A549 (cell line): ENCODE measurements around the gene ZNF652. TPM values are rescaled to one million over a fixed set of nuclear protein-coding genes. Genes with fewer than 3 reads are reported as not detected.

Source experiments
- ATAC-seq, 2 experiments: fragments of 200-7000 bp in 1 of 2; fragments of >200 bp in 1 of 2; cut with Nextera tagmentation in 1 of 2; cut with Tn5 transposase in 1 of 2; 3 replicates each; pipeline versions ENCODE4 v1.8.0 to v1.9.1; 2018 to 2020; ENCODE audit warnings: mild to moderate bottlenecking in 1 of 2, moderate library complexity in 1 of 2
- CTCF ChIA-PET: fragments of 300-600 bp; sonication (Branson Sonifier 250); formaldehyde crosslinking; extraction: SDS; loops from one replicate; lab custom pipeline; 2021; ENCODE audit warnings: antibody characterized with exemption, inconsistent platforms; lab: Yijun Ruan, JAX
- POLR2A ChIA-PET: fragments of 350-600 bp; formaldehyde crosslinking; extraction: SDS; loops from one replicate; lab custom pipeline; 2021; ENCODE audit warnings: antibody characterized with exemption, inconsistent platforms; lab: Yijun Ruan, JAX
- DNase-seq, 2 experiments: peaks; one replicate each; pipeline versions ENCODE4 v3.0.0 to v3.0.0-alpha.2; 2011 to 2016; ENCODE audit warnings: low read depth in 1 of 2, low spot score in 1 of 2
- FAIRE-seq: peaks from 2 replicates; lab custom pipeline; 2011; peaks lifted over from hg19 to GRCh38; lab: Jason Lieb, UNC
- H3K27ac ChIP-seq, 2 experiments: fragments of >200 bp; sonication (Bioruptor Twin); formaldehyde crosslinking; 3 replicates each; pipeline ENCODE4 v1.5.1; 2016 to 2017
- H3K4me1 ChIP-seq: fragments of >200 bp; sonication (Bioruptor Twin); formaldehyde crosslinking; 3 replicates; pipeline ENCODE4 v1.6.1; 2016
- H3K4me2 ChIP-seq: fragments of >200 bp; sonication (Bioruptor Twin); formaldehyde crosslinking; 3 replicates; pipeline ENCODE4 v1.6.1; 2016
- H3K4me3 ChIP-seq: fragments of >200 bp; sonication (Bioruptor Twin); formaldehyde crosslinking; 3 replicates; pipeline ENCODE4 v1.5.1; 2016
- H3K9me3 ChIP-seq: fragments of >200 bp; sonication (Bioruptor Twin); formaldehyde crosslinking; 3 replicates; pipeline ENCODE4 v1.6.1; 2016
- BHLHE40 ChIP-seq: IDR thresholded peaks from 2 replicates; pipeline ENCODE4 v1.6.1; 2012; ENCODE audit warnings: low read depth, low read length, inconsistent platforms
- CBX2 ChIP-seq: fragments of 200-600 bp; sonication (generic); IDR thresholded peaks from 2 replicates; pipeline ENCODE4 v1.6.1; 2016; ENCODE audit warnings: low read depth, mild to moderate bottlenecking, borderline replicate concordance
- CEBPB ChIP-seq, 2 experiments: fragments of >200 bp in 1 of 2; sonication (Bioruptor Twin) in 1 of 2; formaldehyde crosslinking in 1 of 2; IDR thresholded peaks; 2 replicates each; pipeline ENCODE4 v1.6.1; 2012 to 2016
- CHD4 ChIP-seq: fragments of 200-600 bp; sonication (generic); IDR thresholded peaks from 2 replicates; pipeline ENCODE4 v1.6.1; 2016; ENCODE audit warnings: antibody characterized with exemption, mild to moderate bottlenecking, borderline replicate concordance
- EHF ChIP-seq: fragments of 250-450 bp; sonication (Bioruptor Pico); IDR thresholded peaks from 2 replicates; pipeline ENCODE4 v1.5.0; 2020; ENCODE audit warnings: mild to moderate bottlenecking
- ESRRA ChIP-seq: fragments of 150-350 bp; IDR thresholded peaks from 2 replicates; pipeline ENCODE4 v1.6.1; 2014; ENCODE audit warnings: mild to moderate bottlenecking, low read length, borderline replicate concordance
- FOSB ChIP-seq: fragments of 250-450 bp; sonication (Bioruptor Pico); IDR thresholded peaks from 2 replicates; pipeline ENCODE4 v1.5.0; 2020; ENCODE audit warnings: mild to moderate bottlenecking, moderate library complexity
- FOSL2 ChIP-seq, 2 experiments: fragments of 450-650 bp in 1 of 2; fragments of >200 bp in 1 of 2; sonication (Bioruptor Twin) in 1 of 2; formaldehyde crosslinking; IDR thresholded peaks; 2 replicates each; pipeline versions ENCODE4 v1.5.0 to v1.6.1; 2016 to 2020; ENCODE audit warnings: mild to moderate bottlenecking in 1 of 2, moderate library complexity in 1 of 2
- FOXS1 ChIP-seq: fragments of 250-450 bp; sonication (Bioruptor Pico); IDR thresholded peaks from 2 replicates; pipeline ENCODE4 v1.5.0; 2020; ENCODE audit warnings: mild to moderate bottlenecking, moderate library complexity
- GATA3 ChIP-seq: IDR thresholded peaks from 2 replicates; pipeline ENCODE4 v1.6.1; 2012; ENCODE audit warnings: borderline replicate concordance
- HDAC2 ChIP-seq: fragments of 200-600 bp; sonication (generic); IDR thresholded peaks from 2 replicates; pipeline ENCODE4 v1.6.1; 2016
- HES2 ChIP-seq: fragments of >200 bp; sonication (Bioruptor Twin); formaldehyde crosslinking; IDR thresholded peaks from 2 replicates; pipeline ENCODE4 v1.6.1; 2016
- HEYL ChIP-seq: fragments of 250-450 bp; sonication (Bioruptor Pico); IDR thresholded peaks from 2 replicates; pipeline ENCODE4 v1.8.0; 2021; ENCODE audit warnings: mild to moderate bottlenecking, moderate library complexity
- JUNB ChIP-seq: fragments of >200 bp; sonication (Bioruptor Twin); formaldehyde crosslinking; IDR thresholded peaks from 2 replicates; pipeline ENCODE4 v1.6.1; 2016
- MAX ChIP-seq: IDR thresholded peaks from 2 replicates; pipeline ENCODE4 v1.6.1; 2012
- NFE2L2 ChIP-seq: fragments of 150-350 bp; conservative IDR thresholded peaks from 2 replicates; pipeline ENCODE4 v1.6.1; 2014; ENCODE audit warnings: low read length
- POLR2A ChIP-seq: IDR thresholded peaks from 2 replicates; pipeline ENCODE4 v1.6.1; 2012; ENCODE audit warnings: mild to moderate bottlenecking, low read length
- RAD21 ChIP-seq, 2 experiments: fragments of >200 bp in 1 of 2; sonication (Bioruptor Twin) in 1 of 2; formaldehyde crosslinking in 1 of 2; IDR thresholded peaks in 1 of 2; conservative IDR thresholded peaks in 1 of 2; 2 replicates in 1 of 2; 3 replicates in 1 of 2; pipeline ENCODE4 v1.6.1; 2012 to 2018; ENCODE audit warnings: inconsistent platforms in 1 of 2
- ZC3H11A ChIP-seq: fragments of 450-650 bp; IDR thresholded peaks from 2 replicates; pipeline ENCODE4 v1.6.1; 2014; ENCODE audit warnings: antibody characterized with exemption, mild to moderate bottlenecking
- ZFP36 ChIP-seq: fragments of 450-650 bp; IDR thresholded peaks from 2 replicates; pipeline ENCODE4 v1.6.1; 2014; ENCODE audit warnings: borderline replicate concordance; ENCODE audit not compliant: partially characterized antibody
- ZNF302 ChIP-seq: fragments of 250-450 bp; sonication (Bioruptor Pico); IDR thresholded peaks from 2 replicates; pipeline ENCODE4 v1.9.0; 2021; ENCODE audit warnings: inconsistent platforms, mild to moderate bottlenecking, moderate library complexity
- WGBS: methylation state at CpG from one replicate; pipeline ENCODE4 v1.1.6; 2017; ENCODE audit errors: missing lambda C conversion rate; 5-methylcytosine and 5-hydroxymethylcytosine counted together
- polyA plus RNA-seq, 4 experiments: library from polyadenylated mRNA; depleted of rRNA in 3 of 4; stranded (reverse); fragments of >200 nt; fragmentation: RNase III in 1 of 4; extraction: RNeasy Plus Mini Kit Qiagen cat#74134 plus additional on column Dnase treatment in 1 of 4; gene quantifications; 2 replicates in 3 of 4; 3 replicates in 1 of 4; pipeline ENCODE4 v1.2.3, GENCODE V29; 2011 to 2017
- TF ChIP-seq, protein P1 (sequence below): IDR thresholded peaks from 2 replicates; pipeline ENCODE4 v1.6.1; 2012

Gene ZNF652
- polyA plus RNA-seq, 2 of the 4 experiments (the other 2 are of a cell fraction) = 5.7 to 14.8 TPM

GRCh38 chr17:49406421-49407061, 44.5 kb upstream of the ZNF652 start:
- Histone ChIP-seq H3K4me3 (no peak overlapping the region), H3K4me1 (peaks cover 8% of the 10 kb centered on the region; the same call in 2 of the 3 replicates), H3K27ac (no peak overlapping the region), H3K4me2 (no peak overlapping the region), H3K9me3 (no peaks in the 10 kb centered on the region)
- CTCF ChIA-PET = interaction anchor here (0.6 to 22.7 kb wide), 19 partner anchors 9 to 157 kb away, joined by 3 to 563 read pairs (median 9); partner anchors contain the start of gene NGFR
- FAIRE-seq (peak; percentile 23), DNase-seq (no peak), ATAC-seq (no peak)
- TF ChIP-seq FOSB (CRISPR knock-in tag) = no peak
- TF ChIP-seq, protein P1, sequence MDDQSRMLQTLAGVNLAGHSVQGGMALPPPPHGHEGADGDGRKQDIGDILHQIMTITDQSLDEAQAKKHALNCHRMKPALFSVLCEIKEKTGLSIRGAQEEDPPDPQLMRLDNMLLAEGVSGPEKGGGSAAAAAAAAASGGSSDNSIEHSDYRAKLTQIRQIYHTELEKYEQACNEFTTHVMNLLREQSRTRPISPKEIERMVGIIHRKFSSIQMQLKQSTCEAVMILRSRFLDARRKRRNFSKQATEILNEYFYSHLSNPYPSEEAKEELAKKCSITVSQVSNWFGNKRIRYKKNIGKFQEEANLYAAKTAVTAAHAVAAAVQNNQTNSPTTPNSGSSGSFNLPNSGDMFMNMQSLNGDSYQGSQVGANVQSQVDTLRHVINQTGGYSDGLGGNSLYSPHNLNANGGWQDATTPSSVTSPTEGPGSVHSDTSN = no peak
- TF ChIP-seq FOXS1 (CRISPR knock-in tag) = no peak
- no peak for TF ChIP-seq ZNF302 (CRISPR knock-in tag)
- no peak for TF ChIP-seq GATA3
- no peak for TF ChIP-seq JUNB
- POLR2A ChIA-PET = interaction anchor here (1.7 kb wide), 1 partner anchor 8 kb away, joined by 3 read pairs; the partner anchor contains the start of gene PHB1
- WGBS = 91% methylated on average over 9 of the region's 9 CpGs

DNA sequence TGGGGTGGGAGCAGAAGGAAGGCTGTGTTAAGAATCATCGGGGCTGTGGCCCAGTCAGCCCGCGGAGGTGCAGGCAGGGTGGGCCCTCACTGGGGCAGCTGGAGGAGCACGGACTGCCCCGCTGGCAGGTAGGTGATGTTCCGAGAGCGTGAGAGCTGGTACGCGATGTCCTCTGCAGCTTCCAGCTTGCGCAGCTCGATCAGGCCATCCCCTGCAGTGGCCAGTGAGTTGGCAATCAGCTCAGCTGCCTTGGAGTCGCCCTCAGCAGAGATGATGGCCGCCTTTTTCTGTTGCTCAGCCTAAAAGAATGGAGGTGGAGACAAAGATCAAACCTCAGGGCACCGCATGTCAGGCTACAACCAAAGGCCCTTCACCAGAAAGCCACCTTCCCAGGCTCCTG, 42.9 kb upstream of the ZNF652 start:
- POLR2A ChIA-PET = no interaction called here
- no peaks in the 10 kb centered on the region for H3K9me3 ChIP-seq
- CTCF ChIA-PET = interaction anchor here (0.8 to 22.7 kb wide), 2 partner anchors 7 to 158 kb away, joined by 3 to 563 read pairs; no protein-coding TSS in a partner anchor

DNA sequence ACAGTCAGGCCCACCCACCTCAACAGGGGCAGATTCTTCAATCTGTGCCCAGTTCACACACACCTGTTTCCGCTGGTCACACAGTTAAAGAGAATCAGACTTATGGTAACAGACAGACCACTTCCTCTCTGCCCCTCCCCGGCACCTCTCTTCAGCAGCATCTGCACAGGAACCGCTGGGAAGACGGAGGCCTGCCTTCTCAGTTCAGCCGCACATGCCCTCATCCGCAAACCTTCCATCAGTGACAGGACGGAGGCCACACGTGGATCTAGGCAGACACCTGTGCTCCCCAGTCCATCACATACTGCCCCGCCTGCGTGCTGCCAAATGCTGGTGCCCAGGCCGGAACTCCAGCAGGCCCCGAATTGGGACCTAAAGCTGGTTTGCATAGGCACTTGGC, 42.3 kb upstream of the ZNF652 start:
- no peak for ATAC-seq
- FAIRE-seq = no peak
- TF ChIP-seq HDAC2 (no peak), CBX2 (no peak), ESRRA (no peak), CHD4 (no peak), EHF (CRISPR knock-in tag) (no peak), BHLHE40 (no peak), HEYL (CRISPR knock-in tag) (no peak), NFE2L2 (no peak), FOSB (CRISPR knock-in tag) (no peak), HES2 (no peak)
- Histone ChIP-seq H3K4me3 (no peak overlapping the region), H3K4me2 (no peak overlapping the region), H3K9me3 (no peaks in the 10 kb centered on the region), H3K4me1 (peaks cover 8% of the 10 kb centered on the region; the same call in 2 of the 3 replicates), H3K27ac (no peak overlapping the region; a peak in 1 of 6 replicates)
- POLR2A ChIA-PET = no interaction called here
- CTCF ChIA-PET = interaction anchor here (22.7 kb wide), 1 partner anchor 159 kb away, joined by 563 read pairs; no protein-coding TSS in a partner anchor
- 92% methylated on average over 12 of the region's 12 CpGs for WGBS
- DNase-seq = no peak

More for the DNA sequence above, 42.9 kb upstream of the ZNF652 start:
- no peak for FAIRE-seq
- TF ChIP-seq CEBPB (IDR thresholded peaks at IDR 0.05) (no peak), RAD21 (conservative IDR thresholded peaks at IDR 0.05 in 1 of 2, IDR thresholded peaks at IDR 0.05 in 1 of 2) (no peak), MAX (no peak), POLR2A (no peak), FOSL2 (IDR thresholded peaks at IDR 0.05) (no peak), FOSL2 (CRISPR knock-in tag; IDR thresholded peaks at IDR 0.05) (no peak), ZFP36 (no peak), ZC3H11A (no peak)
- TF ChIP-seq, all 56 proteins: peak for 0
- Histone ChIP-seq H3K4me3 (no peak overlapping the region), H3K4me2 (no peak overlapping the region), H3K4me1 (peaks cover 8% of the 10 kb centered on the region; the same call in 2 of the 3 replicates), H3K27ac (no peak overlapping the region; a peak in 1 of 6 replicates)
- WGBS = 92% methylated on average over 14 of the region's 14 CpGs
- no peak for DNase-seq
- no peak for ATAC-seq
